Sigmoid colon (tissue), 7 donors: ENCODE results near the gene SNX24. TPM values are rescaled to one million over a fixed set of nuclear protein-coding genes. Genes with fewer than 3 reads are reported as not detected.

Source experiments
- DNase-seq: peaks from one replicate; pipeline ENCODE4 v3.0.0-alpha.2; 2019
- H3K27ac ChIP-seq, 4 donors: fragments of 200-600 bp; sonication (generic); one replicate each; pipeline ENCODE4 v1.5.1; 2016 to 2019; ENCODE audit warnings: mild to moderate bottlenecking in 1 of 4
- H3K27me3 ChIP-seq, 3 donors: fragments of 200-600 bp; sonication (generic); one replicate each; pipeline ENCODE4 v1.5.1; 2019; ENCODE audit warnings: mild to moderate bottlenecking in 1 of 3
- H3K36me3 ChIP-seq, 4 donors: fragments of 200-600 bp; sonication (generic); one replicate each; pipeline ENCODE4 v1.5.1; 2016 to 2019
- H3K4me1 ChIP-seq, 4 donors: fragments of 200-600 bp; sonication (generic); one replicate each; pipeline ENCODE4 v1.5.1; 2017 to 2019
- H3K4me3 ChIP-seq, 4 donors: fragments of 200-600 bp; sonication (generic); one replicate each; pipeline ENCODE4 v1.5.1; 2017 to 2019; ENCODE audit warnings: mild to moderate bottlenecking in 2 of 4, moderate library complexity in 1 of 4
- H3K9me3 ChIP-seq, 4 donors: fragments of 200-600 bp in 3 of 4; sonication (generic) in 3 of 4; one replicate each; pipeline versions ENCODE4 v1.5.1 to v1.6.1; 2013 to 2019
- CTCF ChIP-seq, 4 experiments: fragments of 450-650 bp in 3 of 4; fragments of 200-600 bp in 1 of 4; IDR thresholded peaks; one replicate each; pipeline ENCODE4 v1.5.1; 2016 to 2019; ENCODE audit warnings: antibody characterized with exemption in 4 of 4, mild to moderate bottlenecking in 3 of 4, moderate library complexity in 2 of 4
- EP300 ChIP-seq, 4 donors: sonication (generic); formaldehyde crosslinking; IDR thresholded peaks; one replicate each; pipeline ENCODE4 v1.6.1; 2017; ENCODE audit warnings: antibody characterized with exemption in 4 of 4
- POLR2A ChIP-seq, 2 donors: fragments of 450-650 bp; IDR thresholded peaks; one replicate each; pipeline ENCODE4 v1.6.1; 2016; ENCODE audit warnings: antibody characterized with exemption in 2 of 2, mild to moderate bottlenecking in 2 of 2, moderate library complexity in 2 of 2
- POLR2AphosphoS5 ChIP-seq, 4 donors: sonication (generic); formaldehyde crosslinking; IDR thresholded peaks; one replicate each; pipeline ENCODE4 v1.6.1; 2017; ENCODE audit warnings: antibody characterized with exemption in 4 of 4
- WGBS, 2 donors: extraction: QIAGEN DNeasy Blood & Tissue Kit; methylation state at CpG; one replicate each; pipeline ENCODE4 v1.1.7; 2013; 5-methylcytosine and 5-hydroxymethylcytosine counted together
- intact Hi-C: fragments of 100-400 bp; cut with DNase I; formaldehyde crosslinking; loops from one replicate; pipeline ENCODE4 v1.15.1; 2023
- polyA plus RNA-seq, 3 donors: library from polyadenylated mRNA; stranded (reverse); fragments of 200-250 nt; gene quantifications; one replicate each; pipeline ENCODE4 v1.2.3, GENCODE V29; 2013
- small RNA-seq, 3 donors: library from RNA; depleted of rRNA; stranded (forward); fragments of <200 nt; gene quantifications; one replicate each; pipeline ENCODE3, GENCODE V24; 2016
- total RNA-seq, 4 donors: library from RNA; depleted of rRNA; stranded (reverse); fragments of >200 nt; gene quantifications; one replicate each; pipeline ENCODE4 v1.1.0, GENCODE V29; 2016
- donor health status: healthy with polysubstance abuse.
- donor health status: Bipolar disorder and iron deficiency.
- donor health status: healthy.

SNX24 gene
- total and polyA plus RNA-seq, 7 donors: 7.3 to 28.2 (median 10.7) TPM

DNA sequence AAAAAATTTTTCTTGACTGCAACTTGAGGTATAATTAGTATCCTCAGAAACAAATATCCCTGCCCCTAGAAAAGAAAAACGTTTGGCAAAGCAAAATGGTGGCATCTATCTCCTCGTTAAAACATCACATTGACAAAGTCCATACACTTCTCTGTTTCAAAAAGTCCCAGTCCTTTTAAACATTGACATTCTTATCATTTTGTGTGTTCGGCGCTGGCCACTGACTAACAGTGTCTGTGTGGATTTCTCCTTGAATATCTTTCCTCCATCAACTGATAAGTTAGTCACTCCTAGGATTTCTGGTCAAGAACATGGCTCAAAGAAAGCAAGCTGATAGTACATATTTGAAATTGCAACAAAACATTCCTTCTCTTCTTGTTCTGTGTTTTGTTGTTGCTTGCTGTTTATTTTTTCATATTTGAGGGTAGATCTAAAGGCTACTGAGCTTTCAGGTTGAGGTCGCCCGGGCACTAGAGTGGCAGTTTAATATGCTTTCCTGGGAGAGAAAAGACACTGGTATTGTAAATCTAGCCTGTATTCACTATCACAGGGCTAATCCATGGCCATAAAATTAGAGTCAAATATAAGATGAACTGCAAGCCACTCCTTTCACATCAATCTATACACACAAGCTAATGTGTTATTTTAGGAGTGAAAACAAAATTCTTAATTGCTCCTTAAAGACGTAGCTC lies 199.7 kb downstream of the SNX24 start:
- no peaks in the 10 kb centered on the region for H3K36me3 ChIP-seq
- no peaks in the 10 kb centered on the region for H3K9me3 ChIP-seq
- H3K4me3 ChIP-seq: no peak overlapping the region
- peak overlapping the region in 3 of 4 donors; percentile 21 to 95 (median 44) for H3K27ac ChIP-seq
- intact Hi-C loops: no loop called here
- peaks cover 0 to 28% (median 10%) of the 10 kb centered on the region in 4 donors for H3K4me1 ChIP-seq
- no peaks in the 10 kb centered on the region for H3K27me3 ChIP-seq
- WGBS, 2 donors: 81 to 84% methylated on average over 7 of the region's 7 CpGs
- TF ChIP-seq POLR2A (IDR thresholded peaks at IDR 0.05) (no peak), POLR2AphosphoS5 (IDR thresholded peaks at IDR 0.05) (peak in 2 of 4 donors; percentile 58 to 63), CTCF (IDR thresholded peaks at IDR 0.05) (no peak)
- no peak for DNase-seq

DNA sequence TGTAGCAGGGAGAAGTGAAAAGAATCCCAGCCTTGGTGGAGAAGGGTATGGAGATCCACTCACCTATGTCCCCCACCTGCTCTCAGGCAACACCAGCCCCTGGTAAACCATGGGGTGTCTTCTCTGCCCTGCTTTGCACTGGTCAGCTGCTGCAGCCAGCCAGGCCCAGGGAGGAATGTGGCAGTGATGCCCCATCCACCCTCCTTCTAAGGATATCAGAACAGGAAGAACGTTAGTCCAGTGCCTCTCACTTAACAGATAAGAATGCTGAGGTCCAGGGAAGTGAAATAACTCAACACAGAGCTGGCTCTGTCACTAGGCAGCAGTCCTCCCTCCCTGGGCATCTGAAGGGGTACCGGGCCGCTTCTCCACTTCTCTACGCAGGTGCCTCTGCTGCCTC lies 200.8 kb downstream of the SNX24 start:
- Histone ChIP-seq H3K36me3 (no peaks in the 10 kb centered on the region), H3K4me1 (peaks cover 0 to 28% (median 10%) of the 10 kb centered on the region in 4 donors), H3K27ac (peak overlapping the region in 2 of 4 donors; percentile 12 to 37), H3K27me3 (no peaks in the 10 kb centered on the region), H3K9me3 (no peaks in the 10 kb centered on the region), H3K4me3 (no peak overlapping the region)
- TF ChIP-seq POLR2AphosphoS5 (IDR thresholded peaks at IDR 0.05) (no peak), POLR2A (IDR thresholded peaks at IDR 0.05) (no peak), EP300 (IDR thresholded peaks at IDR 0.05) (no peak), CTCF (IDR thresholded peaks at IDR 0.05) (no peak)
- intact Hi-C loops: no loop called here
- WGBS, 2 donors: 78 to 80% methylated on average over 4 of the region's 4 CpGs
- no peak for DNase-seq

DNA sequence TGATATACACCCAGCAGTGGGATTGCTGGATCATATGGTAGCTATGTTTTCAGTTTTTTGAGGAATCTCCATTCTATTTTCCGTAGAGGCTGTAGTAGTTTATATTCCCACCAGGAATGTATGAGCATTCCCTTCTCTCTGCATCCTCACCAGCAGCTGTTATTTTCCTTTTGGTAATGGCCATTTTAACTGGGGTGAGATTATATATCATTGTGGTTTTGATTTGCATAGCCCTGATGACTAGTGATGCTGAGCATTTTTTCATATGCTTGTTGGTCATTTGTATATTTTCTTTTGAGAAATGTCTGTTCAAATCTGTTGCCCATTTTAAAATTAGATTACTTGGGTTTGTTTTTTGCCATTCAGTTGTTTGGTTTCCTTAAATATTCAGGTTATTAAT lies 202.3 kb downstream of the SNX24 start:
- 80 to 89% methylated on average over 1 of the region's 1 CpG for WGBS, 2 donors

GRCh38 chr5:123051206-123051605 lies 205.8 kb downstream of the SNX24 start:
- Histone ChIP-seq H3K36me3 (no peaks in the 10 kb centered on the region), H3K27ac (no peak overlapping the region), H3K9me3 (no peaks in the 10 kb centered on the region), H3K4me3 (no peak overlapping the region), H3K27me3 (no peaks in the 10 kb centered on the region), H3K4me1 (peaks cover 0 to 4% (median 0%) of the 10 kb centered on the region in 4 donors)
- 84 to 87% methylated on average over 2 of the region's 2 CpGs for WGBS, 2 donors
- TF ChIP-seq CTCF (IDR thresholded peaks at IDR 0.05) (no peak), POLR2A (IDR thresholded peaks at IDR 0.05) (no peak), EP300 (IDR thresholded peaks at IDR 0.05) (no peak), POLR2AphosphoS5 (IDR thresholded peaks at IDR 0.05) (no peak)
- DNase-seq: no peak
- intact Hi-C loops: no loop called here

More for the DNA sequence above, 202.3 kb downstream of the SNX24 start:
- Histone ChIP-seq H3K27me3 (no peaks in the 10 kb centered on the region), H3K27ac (no peak overlapping the region), H3K4me1 (peaks cover 0 to 25% (median 10%) of the 10 kb centered on the region in 4 donors), H3K36me3 (no peaks in the 10 kb centered on the region), H3K4me3 (no peak overlapping the region), H3K9me3 (no peaks in the 10 kb centered on the region)
- TF ChIP-seq POLR2A (IDR thresholded peaks at IDR 0.05) (no peak), CTCF (IDR thresholded peaks at IDR 0.05) (no peak)
- intact Hi-C loops: no loop called here
- DNase-seq: no peak

Small RNAs within 50 kb of the gene (small RNA-seq; reads per million reads assigned to genes)
- gene RN7SL689P: 0 reads per million in 3 donors

Other genes starting within 250 kb of the SNX24 start
- 100 to 1,000 TPM in 1 of 4 donors, 10 to 100 TPM in 3; 50.2 to 111 (median 82.3) TPM for gene SNX2, start 70.5 kb upstream of the SNX24 start, total RNA-seq
- gene SNX2, start 70.5 kb upstream of the SNX24 start, polyA plus RNA-seq: 10 to 100 TPM; 48.6 to 61.5 (median 56.5) TPM
- gene PPIC, start 191.1 kb downstream of the SNX24 start, total RNA-seq: 10 to 100 TPM; 26.5 to 79.2 (median 58.4) TPM
- 10 to 100 TPM; 21.6 to 42.7 (median 27.0) TPM for gene PPIC, start 191.1 kb downstream of the SNX24 start, polyA plus RNA-seq
- gene PRDM6, start 243.6 kb downstream of the SNX24 start, total RNA-seq: 10 to 100 TPM; 11.9 to 22.2 (median 18.7) TPM
- gene PRDM6, start 243.6 kb downstream of the SNX24 start, polyA plus RNA-seq: 1 to 10 TPM in 1 of 3 donors, under 1 TPM in 1, not detected in 1; 0.60 to 1.1 TPM